CD4-positive, alpha-beta T cell treated with Interleukin-17A for 4 hours (primary cell): ENCODE measurements around the gene PHF5A.
"Not testable (repeated sequence)": the region's sequence is repeated elsewhere in the genome, so short reads cannot be mapped to it uniquely, and the experiment has no call there.

Source experiments
- DNase-seq: peaks from one replicate; pipeline ENCODE4 v3.0.0-alpha.2; 2020; ENCODE audit warnings: mixed read lengths

The PHF5A gene

DNA sequence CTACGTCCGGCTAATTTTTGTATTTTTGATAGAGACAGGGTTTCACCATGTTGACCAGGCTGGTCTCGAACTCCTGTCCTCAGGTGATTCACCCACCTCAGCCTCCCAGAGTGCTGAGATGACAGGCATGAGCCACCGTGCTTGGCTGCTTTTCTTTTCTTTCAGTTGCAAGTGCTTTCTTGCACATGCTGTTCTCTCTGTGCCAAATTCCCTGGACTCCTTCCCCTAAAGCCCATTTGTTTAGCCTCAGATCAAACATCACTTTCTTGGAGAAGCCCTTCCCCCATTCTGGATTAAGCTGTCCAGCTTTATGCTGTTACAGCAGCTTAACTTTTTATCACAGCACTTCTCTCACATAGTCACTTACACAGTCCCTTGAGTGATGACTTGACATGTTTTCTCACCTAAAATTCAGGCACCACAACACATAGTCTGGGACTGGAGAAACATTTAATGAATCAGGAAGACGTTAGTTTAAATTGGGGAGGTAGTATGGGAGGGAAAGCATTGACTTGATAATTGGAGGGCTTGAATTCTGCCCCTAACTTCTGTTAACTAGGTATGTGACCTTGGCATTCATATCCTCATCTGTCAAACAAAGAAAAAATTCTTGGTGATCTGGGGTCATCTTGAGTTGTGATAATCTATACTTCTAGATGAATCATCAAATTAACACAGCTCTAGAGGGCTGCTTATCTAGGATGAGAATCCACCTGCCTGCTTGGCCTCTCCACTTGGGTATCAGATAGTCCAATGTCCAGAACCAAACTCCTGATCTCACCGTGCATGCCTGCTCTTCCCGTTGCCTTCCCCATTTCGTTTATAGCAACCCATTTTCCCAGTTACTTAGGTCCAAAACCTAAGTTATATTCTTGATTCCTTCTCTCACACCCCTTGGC lies 18.8 kb upstream of the PHF5A start:
- no peak for DNase-seq

DNA sequence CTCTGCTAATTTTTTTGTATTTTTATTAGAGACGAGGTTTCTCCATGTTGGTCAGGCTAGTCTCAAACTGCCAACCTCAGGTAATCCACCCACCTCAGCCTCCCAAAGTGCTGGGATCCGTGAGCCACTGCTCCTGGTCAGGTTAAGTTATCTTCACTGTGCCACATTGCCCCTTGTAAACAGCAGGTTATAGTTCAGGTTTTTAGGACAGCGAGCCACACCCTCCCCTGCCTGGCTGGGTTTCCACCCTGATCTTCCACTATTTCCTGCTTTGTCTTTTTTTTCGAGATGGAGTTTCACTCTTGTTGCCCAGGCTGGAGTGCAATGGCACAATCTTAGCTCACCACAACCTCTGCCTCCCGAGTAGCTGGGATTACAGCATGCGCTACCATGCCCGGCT lies 16.5 kb upstream of the PHF5A start:
- DNase-seq, result no peak

DNA sequence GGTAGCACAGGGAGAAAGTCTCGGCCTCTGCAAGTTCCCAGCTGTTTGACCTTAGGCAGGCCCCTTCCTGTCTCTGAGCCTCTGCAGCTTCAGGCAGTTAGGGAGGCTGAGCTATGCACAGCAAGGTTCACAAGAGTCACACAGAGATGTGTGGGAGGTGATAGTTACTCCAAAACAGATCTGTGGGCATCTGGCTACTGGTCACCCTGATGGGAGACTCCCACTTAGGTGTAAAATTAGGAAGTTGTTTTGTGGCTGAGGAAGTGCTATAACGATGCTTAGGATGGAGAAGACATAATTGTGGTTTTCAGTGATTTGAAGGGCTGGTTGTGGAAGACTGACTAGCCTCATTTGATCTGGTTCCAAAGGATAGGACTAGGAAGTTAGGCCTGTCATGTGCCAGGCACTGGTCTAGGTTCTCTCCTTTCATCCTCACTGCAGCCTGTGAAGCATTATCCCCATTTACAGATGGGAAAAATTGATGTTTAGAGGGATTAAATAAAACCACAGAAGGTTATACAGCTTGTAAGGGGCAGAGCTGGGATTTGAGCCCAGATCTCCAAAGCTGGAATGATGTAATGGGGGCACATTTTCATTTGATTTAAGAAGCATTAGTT lies 13.9 kb upstream of the PHF5A start:
- no peak for DNase-seq

GRCh38 chr22:41481925-41482318 lies 13.4 kb upstream of the PHF5A start:
- DNase-seq, result no peak

- no peak for DNase-seq
Measured at GRCh38 chr22:41481131-41481830, 12.8 kb upstream of the PHF5A start.

- no peak for DNase-seq
Measured at GRCh38 chr22:41480397-41480735, 11.9 kb upstream of the PHF5A start.

- DNase-seq, result no peak
Measured at GRCh38 chr22:41479671-41480396, 11.3 kb upstream of the PHF5A start.

GRCh38 chr22:41478891-41479521 lies 10.5 kb upstream of the PHF5A start:
- DNase-seq, result no peak

DNA sequence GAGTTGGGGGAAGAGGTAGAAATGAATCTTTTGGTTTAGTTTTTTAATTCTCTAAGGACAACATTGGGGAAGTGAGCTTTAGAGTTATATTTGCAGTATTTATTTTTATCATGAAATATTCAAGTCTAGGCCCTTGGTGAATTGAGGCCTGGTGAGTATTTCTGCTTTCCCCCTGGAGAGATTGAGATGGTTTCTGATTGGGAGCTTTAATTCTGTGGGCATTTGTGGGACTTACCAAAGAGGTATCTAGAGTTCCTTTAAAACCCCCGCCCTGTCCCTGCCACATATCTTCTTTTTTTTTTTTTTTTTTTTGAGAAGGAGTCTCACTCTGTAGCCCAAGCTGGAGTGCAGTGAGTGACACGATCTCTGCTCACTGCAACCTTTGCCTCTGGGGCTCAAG lies 10.0 kb upstream of the PHF5A start:
- no peak for DNase-seq

DNA sequence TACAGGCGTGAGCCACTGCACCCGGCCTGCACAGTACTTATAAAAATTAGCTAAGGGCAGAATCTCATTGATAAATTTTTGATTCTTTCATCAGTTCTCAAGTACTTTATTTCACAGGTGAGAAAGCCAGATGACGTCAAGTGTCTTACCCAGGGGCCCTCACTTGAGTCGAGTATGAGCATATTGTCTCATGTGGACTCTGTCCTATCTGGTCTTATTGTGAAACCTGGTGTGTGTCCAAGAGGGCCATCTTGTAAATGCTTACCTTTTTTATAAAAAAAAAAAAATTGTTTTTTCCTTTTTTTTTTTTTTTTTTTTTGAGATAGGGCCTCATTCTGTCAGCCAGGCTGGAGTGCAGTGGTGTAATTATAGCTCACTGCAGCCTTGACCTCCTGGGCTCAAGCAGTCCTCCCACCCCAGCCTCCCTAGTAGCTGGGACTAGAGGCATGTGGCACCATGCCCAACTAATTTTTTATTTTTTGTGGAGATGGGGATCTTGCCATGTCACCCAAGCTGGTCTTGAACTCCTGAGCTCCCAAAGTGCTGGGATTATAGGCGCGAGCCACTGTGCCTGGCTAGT lies 6.5 kb upstream of the PHF5A start:
- no peak for DNase-seq

DNA sequence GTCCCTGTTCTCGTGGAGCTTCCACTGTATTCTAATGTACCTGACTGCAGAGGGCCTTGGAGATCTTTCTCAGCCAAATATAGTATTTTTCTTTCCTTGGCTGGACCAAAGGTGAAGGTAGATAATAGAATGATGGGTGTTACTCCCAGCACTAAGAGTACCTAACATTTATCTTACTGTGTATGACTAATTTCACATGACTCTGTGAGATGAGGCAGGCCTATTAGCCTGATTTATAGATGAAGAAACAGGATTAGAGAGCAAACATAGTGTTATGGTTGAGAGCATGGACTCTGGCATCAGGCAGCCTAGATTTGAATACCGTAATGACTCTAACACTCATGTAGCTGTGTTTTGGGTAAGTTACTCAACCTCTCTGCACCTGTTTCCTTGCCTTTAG lies 3.1 kb upstream of the PHF5A start:
- no peak for DNase-seq

GRCh38 chr22:41470886-41471285 lies 2.4 kb upstream of the PHF5A start:
- no peak for DNase-seq

- DNase-seq, result peak; percentile 44
Measured at GRCh38 chr22:41469218-41469851, 843 bp upstream of the PHF5A start.

DNA sequence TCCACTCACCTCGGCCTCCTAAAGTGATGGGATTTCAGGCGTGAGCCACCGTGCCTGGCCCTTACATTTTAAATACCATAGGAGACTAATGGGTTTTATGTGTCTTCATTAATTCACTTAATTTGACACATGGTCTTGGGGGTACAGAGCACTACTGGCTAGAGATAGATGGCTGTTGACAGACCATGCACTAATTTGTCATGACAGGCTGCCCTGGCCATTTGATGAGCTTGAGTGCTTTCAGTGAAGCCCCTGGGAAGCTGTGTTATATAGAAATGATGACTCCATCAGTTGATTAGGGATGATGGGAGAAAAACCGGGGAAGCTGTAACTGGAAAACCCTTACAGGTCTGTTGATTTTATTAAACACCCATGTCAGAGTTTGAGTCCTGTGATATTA lies 6.6 kb downstream of the PHF5A start:
- no peak for DNase-seq

DNA sequence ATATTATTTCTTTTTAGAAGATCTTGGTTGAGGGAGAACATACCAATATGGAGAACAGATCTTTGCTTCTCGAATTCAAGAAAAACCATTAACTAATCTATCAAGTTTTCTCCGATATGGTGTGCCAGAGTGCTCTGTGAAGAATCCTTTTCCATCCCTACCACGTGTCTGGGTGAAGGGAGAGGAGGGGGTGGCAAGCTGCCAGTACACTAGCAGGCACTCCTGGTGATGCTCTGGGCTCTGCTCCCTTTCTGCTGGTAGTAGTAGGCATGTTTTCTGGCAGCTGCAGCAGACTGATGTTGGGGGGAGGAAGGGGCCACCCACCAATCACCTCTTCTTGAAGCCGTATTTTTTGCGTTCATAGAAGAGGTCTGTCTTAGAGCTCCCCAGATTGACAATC lies 8.4 kb downstream of the PHF5A start:
- DNase-seq, result not testable (repeated sequence)

DNA sequence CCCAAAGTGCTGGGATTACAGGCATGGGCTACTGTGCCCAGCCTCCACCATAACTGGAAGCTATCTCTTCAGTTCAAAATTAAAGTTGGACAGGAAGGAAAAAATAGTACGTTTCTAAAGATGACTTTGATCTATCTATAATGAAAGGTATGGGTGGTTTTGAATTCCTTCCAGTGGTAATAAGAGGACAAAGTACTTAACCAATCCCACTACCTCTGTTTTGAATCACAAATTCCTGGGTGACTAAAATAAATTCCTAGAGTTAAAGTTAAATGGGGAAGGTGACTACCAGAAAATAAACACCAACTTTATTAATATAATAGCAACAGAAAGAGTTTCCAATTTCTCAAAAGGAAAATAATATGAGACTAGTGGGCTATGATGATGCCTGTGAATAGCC lies 9.1 kb downstream of the PHF5A start:
- no peak for DNase-seq

GRCh38 chr22:41458161-41458728 lies 10.2 kb downstream of the PHF5A start:
- DNase-seq, result no peak

DNA sequence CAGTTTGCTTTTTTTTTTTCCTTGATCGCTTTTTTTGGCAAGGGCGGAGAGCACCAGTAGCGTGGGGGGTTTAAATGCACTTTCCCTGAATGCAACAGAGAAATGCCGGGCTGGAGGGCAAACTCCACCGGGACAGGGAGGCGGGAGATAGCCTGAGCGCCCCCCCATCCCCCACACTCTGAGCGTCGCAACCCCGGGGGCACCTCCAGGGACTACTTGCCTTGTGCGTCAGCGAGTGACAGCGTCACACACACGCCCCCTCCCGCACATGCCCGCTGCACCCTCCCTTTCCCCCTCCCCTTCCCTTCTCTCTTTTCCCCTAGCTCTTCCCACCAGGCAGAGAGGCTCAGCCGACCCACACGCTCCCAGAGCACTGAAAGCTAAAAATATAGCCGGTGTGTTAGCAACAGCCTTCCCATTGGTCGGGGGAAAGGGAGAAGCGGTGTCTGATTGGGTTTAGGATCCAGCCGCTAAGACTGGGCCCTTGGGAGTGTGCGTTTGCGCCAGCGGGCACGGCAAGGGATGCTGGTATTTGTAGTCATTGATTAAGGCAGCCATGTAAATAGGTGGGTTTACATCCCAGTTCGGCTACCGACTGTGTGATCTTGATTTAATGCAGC lies 20.2 kb downstream of the PHF5A start:
- peak; percentile 91 for DNase-seq

DNA sequence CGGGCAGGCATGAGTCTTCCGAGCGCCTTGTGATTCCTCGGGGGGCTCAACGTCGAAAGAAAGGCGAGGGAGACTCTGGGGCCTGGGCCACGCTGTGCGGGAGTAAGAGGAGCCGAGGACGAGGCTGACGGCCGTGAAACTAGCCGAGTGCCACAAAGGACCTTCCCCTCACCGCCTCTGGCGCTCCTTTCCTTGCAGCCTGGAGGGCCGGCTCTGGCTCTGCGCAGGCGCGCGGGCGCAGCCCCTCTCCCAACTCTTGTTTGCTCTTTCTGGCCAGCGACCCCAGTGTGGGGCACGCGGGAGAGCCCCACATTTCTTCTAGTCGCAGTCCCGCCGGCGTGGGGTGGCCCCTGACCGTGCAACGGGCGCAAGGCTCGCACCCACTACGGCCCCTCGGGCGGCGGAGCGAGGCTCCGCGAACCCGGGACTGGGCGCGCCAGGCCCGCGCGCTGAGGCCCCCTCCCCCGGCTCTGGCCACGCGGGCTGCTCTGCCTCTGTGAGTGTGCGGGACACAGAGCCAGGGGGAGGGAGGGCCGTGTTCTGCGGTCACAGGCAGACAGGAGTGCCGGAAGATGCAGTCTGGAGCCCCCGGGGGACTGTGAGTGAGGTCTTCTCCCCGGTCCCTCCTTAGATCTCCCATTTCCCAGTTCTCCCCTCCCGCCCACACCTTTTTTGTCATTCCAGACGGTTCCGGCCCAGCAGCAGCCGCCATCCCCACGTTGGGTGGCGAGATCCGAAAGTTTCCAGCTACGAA lies 20.9 kb downstream of the PHF5A start:
- peak; percentile 72 for DNase-seq
